OCI-LY3 (cell line): Measurements from ENCODE around the gene EPHA8.

Source experiments
- EZH2phosphoT487 ChIP-seq: fragments of 200-600 bp; shearing (Covaris generic); IDR thresholded peaks from 2 replicates; pipeline ENCODE4 v1.6.1; 2018; ENCODE audit warnings: antibody characterized with exemption, mixed run types, low read depth
- TF ChIP-seq, protein P1 (sequence below): fragments of 200-600, 300-600 bp; sonication (generic); IDR thresholded peaks from 2 replicates; pipeline ENCODE4 v1.5.1; 2014; ENCODE audit warnings: antibody characterized with exemption, low read length, low read depth

DNA sequence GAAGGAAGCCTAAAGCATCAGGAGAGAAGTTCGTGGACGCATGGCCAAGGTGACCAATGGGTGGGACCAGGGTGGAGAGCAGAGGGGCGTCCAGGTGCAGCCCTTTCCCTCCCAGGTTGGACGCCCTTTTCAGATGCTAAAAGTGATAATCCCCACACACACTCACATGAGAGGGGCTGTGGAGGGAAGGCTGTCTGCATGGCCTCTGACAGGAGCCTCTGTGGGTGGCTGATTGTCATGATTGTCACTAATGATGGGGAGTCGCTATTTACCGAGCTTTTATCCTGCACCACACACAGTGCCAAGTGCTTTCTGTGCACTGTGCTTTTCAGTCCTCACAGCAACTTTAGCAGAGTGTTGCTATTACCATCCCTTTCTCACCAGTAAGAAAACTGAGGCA is 46.0 kb downstream of the EPHA8 start:
- TF ChIP-seq, protein P1, sequence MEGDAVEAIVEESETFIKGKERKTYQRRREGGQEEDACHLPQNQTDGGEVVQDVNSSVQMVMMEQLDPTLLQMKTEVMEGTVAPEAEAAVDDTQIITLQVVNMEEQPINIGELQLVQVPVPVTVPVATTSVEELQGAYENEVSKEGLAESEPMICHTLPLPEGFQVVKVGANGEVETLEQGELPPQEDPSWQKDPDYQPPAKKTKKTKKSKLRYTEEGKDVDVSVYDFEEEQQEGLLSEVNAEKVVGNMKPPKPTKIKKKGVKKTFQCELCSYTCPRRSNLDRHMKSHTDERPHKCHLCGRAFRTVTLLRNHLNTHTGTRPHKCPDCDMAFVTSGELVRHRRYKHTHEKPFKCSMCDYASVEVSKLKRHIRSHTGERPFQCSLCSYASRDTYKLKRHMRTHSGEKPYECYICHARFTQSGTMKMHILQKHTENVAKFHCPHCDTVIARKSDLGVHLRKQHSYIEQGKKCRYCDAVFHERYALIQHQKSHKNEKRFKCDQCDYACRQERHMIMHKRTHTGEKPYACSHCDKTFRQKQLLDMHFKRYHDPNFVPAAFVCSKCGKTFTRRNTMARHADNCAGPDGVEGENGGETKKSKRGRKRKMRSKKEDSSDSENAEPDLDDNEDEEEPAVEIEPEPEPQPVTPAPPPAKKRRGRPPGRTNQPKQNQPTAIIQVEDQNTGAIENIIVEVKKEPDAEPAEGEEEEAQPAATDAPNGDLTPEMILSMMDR = no peak
- no peak for TF ChIP-seq EZH2phosphoT487
